WTC11 (cell line): ENCODE results near the gene LSM7. TPM values are rescaled to one million over a fixed set of nuclear protein-coding genes. Genes with fewer than 3 reads are reported as not detected.

Source experiments
- ATAC-seq: fragments of 200-7000 bp; cut with Tn5 transposase; 2 replicates; pipeline ENCODE4 v1.10.0; 2021; ENCODE audit warnings: mild to moderate bottlenecking, moderate library complexity
- CTCF ChIA-PET: fragments of 300-600 bp; sonication (Branson Sonifier 250); formaldehyde crosslinking; loops from one replicate; lab custom pipeline; 2021; ENCODE audit warnings: antibody characterized with exemption; lab: Charles Lee
- POLR2A ChIA-PET: fragments of 350-600 bp; sonication (Branson Sonifier 250); formaldehyde crosslinking; loops from one replicate; lab custom pipeline; 2021; ENCODE audit warnings: antibody characterized with exemption; lab: Charles Lee
- DNase-seq: peaks from one replicate; pipeline ENCODE4 v3.0.0; 2021; ENCODE audit warnings: low spot score
- H3K27ac Mint-ChIP-seq: 2 replicates; pipeline ENCODE4 v1.8.0; 2021; ENCODE audit warnings: mixed read lengths
- H3K27me3 Mint-ChIP-seq: 2 replicates; pipeline ENCODE4 v1.8.0; 2021; ENCODE audit warnings: low read depth, mild to moderate bottlenecking, moderate library complexity, mixed read lengths
- H3K36me3 Mint-ChIP-seq: 2 replicates; pipeline ENCODE4 v1.8.0; 2021; ENCODE audit warnings: mixed read lengths
- H3K4me1 Mint-ChIP-seq: 2 replicates; pipeline ENCODE4 v1.8.0; 2022; ENCODE audit warnings: mixed read lengths
- H3K4me3 Mint-ChIP-seq: 2 replicates; pipeline ENCODE4 v1.8.0; 2021; ENCODE audit warnings: mild to moderate bottlenecking, moderate library complexity, mixed read lengths
- H3K9me3 Mint-ChIP-seq: 2 replicates; pipeline ENCODE4 v1.8.0; 2021; ENCODE audit warnings: mixed read lengths
- AFF4 ChIP-seq: sonication (generic); formaldehyde crosslinking; IDR thresholded peaks from 2 replicates; pipeline ENCODE4 v1.8.1; 2023; ENCODE audit warnings: mild to moderate bottlenecking, missing genetic modification reagents, borderline replicate concordance
- CBFB ChIP-seq: sonication (generic); formaldehyde crosslinking; IDR thresholded peaks from 2 replicates; pipeline ENCODE4 v1.8.1; 2022; ENCODE audit warnings: mild to moderate bottlenecking, low read depth, missing genetic modification reagents
- CREM ChIP-seq: sonication (generic); formaldehyde crosslinking; IDR thresholded peaks from 2 replicates; pipeline ENCODE4 v1.8.1; 2022; ENCODE audit warnings: mild to moderate bottlenecking, missing genetic modification reagents, moderate library complexity
- EMX1 ChIP-seq: fragments of 250-450 bp; sonication (Bioruptor Pico); IDR thresholded peaks from 2 replicates; pipeline ENCODE4 v1.8.0; 2021; ENCODE audit warnings: mild to moderate bottlenecking
- FOXP1 ChIP-seq: sonication (generic); formaldehyde crosslinking; IDR thresholded peaks from 2 replicates; pipeline ENCODE4 v1.8.0; 2022; ENCODE audit warnings: missing genetic modification reagents, mild to moderate bottlenecking, moderate library complexity, borderline replicate concordance
- OVOL2 ChIP-seq: fragments of 250-450 bp; sonication (Bioruptor Pico); IDR thresholded peaks from 2 replicates; pipeline ENCODE4 v1.9.0; 2021; ENCODE audit warnings: mild to moderate bottlenecking, borderline replicate concordance
- USF1 ChIP-seq: sonication (generic); formaldehyde crosslinking; IDR thresholded peaks from 2 replicates; pipeline ENCODE4 v1.8.0; 2022; ENCODE audit warnings: mild to moderate bottlenecking, missing genetic modification reagents
- ZNF121 ChIP-seq: sonication (generic); formaldehyde crosslinking; IDR thresholded peaks from 2 replicates; pipeline ENCODE4 v1.8.0; 2023; ENCODE audit warnings: missing genetic modification reagents
- ZNF317 ChIP-seq: sonication (generic); formaldehyde crosslinking; IDR thresholded peaks from 2 replicates; pipeline ENCODE4 v1.8.1; 2023; ENCODE audit warnings: low read depth, mild to moderate bottlenecking, moderate library complexity, missing genetic modification reagents, borderline replicate concordance
- ZNF396 ChIP-seq: fragments of 250-450 bp; sonication (Bioruptor Pico); IDR thresholded peaks from 2 replicates; pipeline ENCODE4 v1.8.0; 2021; ENCODE audit warnings: mild to moderate bottlenecking, moderate library complexity, borderline replicate concordance
- ZNF532 ChIP-seq: fragments of 250-450 bp; sonication (Bioruptor Pico); IDR thresholded peaks from 2 replicates; pipeline ENCODE4 v1.9.0; 2021; ENCODE audit warnings: mild to moderate bottlenecking, borderline replicate concordance
- total RNA-seq: library from RNA; stranded (reverse); gene quantifications from 3 replicates; pipeline ENCODE4 v1.2.3, GENCODE V29; 2021
- TF ChIP-seq, protein P1 (sequence below): sonication (generic); formaldehyde crosslinking; IDR thresholded peaks from 2 replicates; pipeline ENCODE4 v1.8.1; 2023; ENCODE audit warnings: mild to moderate bottlenecking, missing genetic modification reagents, moderate library complexity
- TF ChIP-seq, protein P2 (sequence below): sonication (generic); formaldehyde crosslinking; IDR thresholded peaks from 2 replicates; pipeline ENCODE4 v1.8.0; 2022; ENCODE audit warnings: mild to moderate bottlenecking, missing genetic modification reagents
- TF ChIP-seq, protein P3 (sequence below): sonication (generic); formaldehyde crosslinking; IDR thresholded peaks from 2 replicates; pipeline ENCODE4 v1.8.1; 2022; ENCODE audit warnings: mild to moderate bottlenecking, moderate library complexity, missing genetic modification reagents
- TF ChIP-seq, protein P4 (sequence below): fragments of 250-450 bp; sonication (Bioruptor Pico); IDR thresholded peaks from 2 replicates; pipeline ENCODE4 v2.1.2; 2022; ENCODE audit warnings: mild to moderate bottlenecking, moderate library complexity

The LSM7 gene
- total RNA-seq, 1 experiment from 2014 or later, result 245 TPM

DNA sequence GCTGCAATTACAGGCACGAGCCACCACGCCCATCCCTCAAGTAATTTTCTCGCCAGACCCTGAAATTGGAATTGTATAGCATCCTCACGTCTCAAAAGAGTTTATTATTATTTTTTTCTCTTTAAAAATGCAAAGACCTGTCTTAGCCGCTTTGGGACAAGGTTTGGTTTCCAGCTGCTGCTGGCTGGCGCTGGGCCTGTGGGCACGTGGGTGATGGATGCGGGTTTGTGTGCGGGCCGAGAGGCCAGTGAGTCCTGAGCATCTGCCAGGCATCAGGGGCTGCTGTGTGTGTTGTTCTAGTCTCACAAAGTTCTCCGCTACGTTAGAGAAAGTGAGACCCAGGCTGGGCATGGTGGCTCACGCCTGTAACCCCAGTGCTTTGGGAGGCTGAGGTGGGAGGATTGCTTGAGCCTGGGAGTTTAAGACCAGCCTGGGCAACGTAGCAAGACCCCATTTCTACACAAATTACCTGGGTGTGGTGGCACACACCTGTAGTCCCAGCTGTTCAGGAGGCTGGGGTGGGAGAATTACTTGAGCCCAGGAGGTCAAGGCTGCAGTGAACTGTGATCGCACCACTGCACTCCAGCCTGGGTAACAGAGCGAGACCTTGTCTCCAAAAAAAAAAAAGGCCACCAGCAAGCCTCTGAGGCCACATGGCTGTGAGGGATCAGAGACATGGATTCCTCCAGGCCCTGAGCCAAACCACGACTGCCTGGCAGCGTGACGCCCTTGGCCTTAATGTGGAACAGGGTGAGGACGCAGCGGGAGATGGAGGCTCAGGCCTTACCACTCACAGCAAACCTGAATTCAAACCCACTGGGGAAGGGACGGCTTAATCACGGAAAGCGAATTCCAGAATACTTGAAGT is 27.0 kb upstream of the LSM7 start:
- Mint-ChIP-seq H3K9me3 (no peaks in the 10 kb centered on the region), H3K4me3 (no peak overlapping the region), H3K27ac (no peak overlapping the region), H3K4me1 (peaks cover 1% of the 10 kb centered on the region), H3K36me3 (no peaks in the 10 kb centered on the region)
- POLR2A ChIA-PET, result no interaction called here
- TF ChIP-seq EMX1 (no peak), ZNF121 (peak; percentile 92), CBFB (CRISPR knock-in tag) (no peak)
- TF ChIP-seq, protein P1, sequence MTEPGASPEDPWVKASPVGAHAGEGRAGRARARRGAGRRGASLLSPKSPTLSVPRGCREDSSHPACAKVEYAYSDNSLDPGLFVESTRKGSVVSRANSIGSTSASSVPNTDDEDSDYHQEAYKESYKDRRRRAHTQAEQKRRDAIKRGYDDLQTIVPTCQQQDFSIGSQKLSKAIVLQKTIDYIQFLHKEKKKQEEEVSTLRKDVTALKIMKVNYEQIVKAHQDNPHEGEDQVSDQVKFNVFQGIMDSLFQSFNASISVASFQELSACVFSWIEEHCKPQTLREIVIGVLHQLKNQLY (CRISPR knock-in tag), result no peak
- TF ChIP-seq, all 79 proteins: peak for 1
- no peak for ATAC-seq
- CTCF ChIA-PET, result interaction anchor here (1.0 to 2.0 kb wide), 4 partner anchors 13 to 37 kb away, joined by 3 to 7 read pairs (median 5); no protein-coding TSS in a partner anchor
- H3K27me3 Mint-ChIP-seq, result peaks cover 8% of the 10 kb centered on the region
- DNase-seq, result no peak

DNA sequence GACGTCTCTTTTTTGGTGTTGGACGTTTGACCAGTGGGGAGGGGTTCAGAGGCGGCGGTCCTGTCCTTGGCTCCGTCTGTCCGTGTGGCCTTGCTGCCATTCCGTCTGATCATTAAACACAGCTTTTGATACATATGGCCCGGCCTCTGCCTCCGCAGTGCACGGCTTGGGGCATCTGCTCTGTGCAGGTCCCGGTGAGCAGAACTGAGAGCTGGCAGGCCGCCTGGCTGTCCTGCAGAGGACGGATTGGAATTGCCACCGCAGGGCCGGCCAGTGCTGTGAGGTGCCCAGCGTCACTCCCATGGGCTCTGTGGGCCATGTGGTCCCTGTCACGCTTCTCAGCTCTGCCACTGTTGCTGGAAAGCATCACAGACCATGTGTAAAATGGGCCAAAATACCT is 26.3 kb upstream of the LSM7 start:
- no peak for DNase-seq
- no peaks in the 10 kb centered on the region for H3K4me1 Mint-ChIP-seq
- H3K9me3 Mint-ChIP-seq, result no peaks in the 10 kb centered on the region
- no peak for ATAC-seq
- H3K36me3 Mint-ChIP-seq, result no peaks in the 10 kb centered on the region
- ChIA-PET POLR2A (no interaction called here), CTCF (interaction anchor here (0.7 to 2.0 kb wide), 4 partner anchors 14 to 199 kb away, joined by 3 to 7 read pairs (median 5); no protein-coding TSS in a partner anchor)
- no peak overlapping the region for H3K4me3 Mint-ChIP-seq
- H3K27ac Mint-ChIP-seq, result no peak overlapping the region
- peaks cover 6% of the 10 kb centered on the region for H3K27me3 Mint-ChIP-seq
- TF ChIP-seq ZNF532 (no peak), USF1 (CRISPR knock-in tag) (no peak), ZNF317 (CRISPR knock-in tag) (no peak), OVOL2 (CRISPR knock-in tag) (no peak), CREM (CRISPR knock-in tag) (no peak), AFF4 (CRISPR knock-in tag) (no peak), ZNF396 (CRISPR knock-in tag) (no peak), FOXP1 (CRISPR knock-in tag) (no peak)
- TF ChIP-seq, protein P1 (CRISPR knock-in tag), result no peak
- TF ChIP-seq, protein P2, sequence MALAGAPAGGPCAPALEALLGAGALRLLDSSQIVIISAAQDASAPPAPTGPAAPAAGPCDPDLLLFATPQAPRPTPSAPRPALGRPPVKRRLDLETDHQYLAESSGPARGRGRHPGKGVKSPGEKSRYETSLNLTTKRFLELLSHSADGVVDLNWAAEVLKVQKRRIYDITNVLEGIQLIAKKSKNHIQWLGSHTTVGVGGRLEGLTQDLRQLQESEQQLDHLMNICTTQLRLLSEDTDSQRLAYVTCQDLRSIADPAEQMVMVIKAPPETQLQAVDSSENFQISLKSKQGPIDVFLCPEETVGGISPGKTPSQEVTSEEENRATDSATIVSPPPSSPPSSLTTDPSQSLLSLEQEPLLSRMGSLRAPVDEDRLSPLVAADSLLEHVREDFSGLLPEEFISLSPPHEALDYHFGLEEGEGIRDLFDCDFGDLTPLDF, result no peak
- TF ChIP-seq, protein P3, sequence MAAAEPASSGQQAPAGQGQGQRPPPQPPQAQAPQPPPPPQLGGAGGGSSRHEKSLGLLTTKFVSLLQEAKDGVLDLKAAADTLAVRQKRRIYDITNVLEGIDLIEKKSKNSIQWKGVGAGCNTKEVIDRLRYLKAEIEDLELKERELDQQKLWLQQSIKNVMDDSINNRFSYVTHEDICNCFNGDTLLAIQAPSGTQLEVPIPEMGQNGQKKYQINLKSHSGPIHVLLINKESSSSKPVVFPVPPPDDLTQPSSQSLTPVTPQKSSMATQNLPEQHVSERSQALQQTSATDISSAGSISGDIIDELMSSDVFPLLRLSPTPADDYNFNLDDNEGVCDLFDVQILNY (CRISPR knock-in tag), result no peak
- TF ChIP-seq, protein P4, sequence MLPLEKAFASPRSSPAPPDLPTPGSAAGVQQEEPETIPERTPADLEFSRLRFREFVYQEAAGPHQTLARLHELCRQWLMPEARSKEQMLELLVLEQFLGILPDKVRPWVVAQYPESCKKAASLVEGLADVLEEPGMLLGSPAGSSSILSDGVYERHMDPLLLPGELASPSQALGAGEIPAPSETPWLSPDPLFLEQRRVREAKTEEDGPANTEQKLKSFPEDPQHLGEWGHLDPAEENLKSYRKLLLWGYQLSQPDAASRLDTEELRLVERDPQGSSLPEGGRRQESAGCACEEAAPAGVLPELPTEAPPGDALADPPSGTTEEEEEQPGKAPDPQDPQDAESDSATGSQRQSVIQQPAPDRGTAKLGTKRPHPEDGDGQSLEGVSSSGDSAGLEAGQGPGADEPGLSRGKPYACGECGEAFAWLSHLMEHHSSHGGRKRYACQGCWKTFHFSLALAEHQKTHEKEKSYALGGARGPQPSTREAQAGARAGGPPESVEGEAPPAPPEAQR (CRISPR knock-in tag), result no peak
